HUES48 (cell line): ENCODE measurements around the gene LRRC63.
"Not testable (repeated sequence)": the region's sequence is repeated elsewhere in the genome, so short reads cannot be mapped to it uniquely, and the experiment has no call there.

ENCODE experiments used
- H3K27ac ChIP-seq: one replicate; pipeline ENCODE4 v1.7.0; 2013; ENCODE audit warnings: low read depth, low read length, inconsistent platforms
- H3K27me3 ChIP-seq: 2 replicates; pipeline ENCODE4 v1.6.1; 2013; ENCODE audit warnings: mild to moderate bottlenecking, low read length; ENCODE audit not compliant: control insufficient read depth, insufficient read depth
- H3K36me3 ChIP-seq: 2 replicates; pipeline ENCODE4 v1.6.1; 2013; ENCODE audit warnings: low read length; ENCODE audit not compliant: control insufficient read depth, insufficient read depth
- H3K4me1 ChIP-seq: 2 replicates; pipeline ENCODE4 v1.6.1; 2013; ENCODE audit warnings: mild to moderate bottlenecking, low read length; ENCODE audit not compliant: control insufficient read depth, insufficient read depth
- H3K4me3 ChIP-seq: 2 replicates; pipeline ENCODE4 v1.5.1; 2013; ENCODE audit warnings: mild to moderate bottlenecking, low read depth, low read length
- H3K9ac ChIP-seq: 2 replicates; pipeline ENCODE4 v1.6.1; 2013; ENCODE audit warnings: mild to moderate bottlenecking, low read depth, low read length, moderate library complexity
- H3K9me3 ChIP-seq: 2 replicates; pipeline ENCODE4 v1.6.1; 2013; ENCODE audit warnings: low read length; ENCODE audit not compliant: control insufficient read depth, insufficient read depth

The LRRC63 gene

GRCh38 chr13:46265292-46265691, 53.6 kb downstream of the LRRC63 start:
- Histone ChIP-seq H3K4me3 (no peak overlapping the region), H3K27ac (no peak overlapping the region), H3K9me3 (no peaks in the 10 kb centered on the region), H3K9ac (no peak overlapping the region), H3K27me3 (no peaks in the 10 kb centered on the region), H3K4me1 (no peaks in the 10 kb centered on the region), H3K36me3 (no peaks in the 10 kb centered on the region)

GRCh38 chr13:46267166-46267565, 55.4 kb downstream of the LRRC63 start:
- Histone ChIP-seq H3K4me1 (peaks cover 7% of the 10 kb centered on the region), H3K36me3 (no peaks in the 10 kb centered on the region), H3K9me3 (no peaks in the 10 kb centered on the region), H3K4me3 (no peak overlapping the region), H3K27me3 (no peaks in the 10 kb centered on the region), H3K9ac (no peak overlapping the region), H3K27ac (no peak overlapping the region)

GRCh38 chr13:46270416-46270815, 58.7 kb downstream of the LRRC63 start:
- Histone ChIP-seq H3K27me3 (no peaks in the 10 kb centered on the region), H3K4me3 (no peak overlapping the region), H3K27ac (no peak overlapping the region), H3K9ac (no peak overlapping the region), H3K36me3 (no peaks in the 10 kb centered on the region), H3K4me1 (peaks cover 7% of the 10 kb centered on the region), H3K9me3 (no peaks in the 10 kb centered on the region)

- Histone ChIP-seq H3K27ac (no peak overlapping the region), H3K36me3 (no peaks in the 10 kb centered on the region), H3K4me3 (no peak overlapping the region), H3K27me3 (no peaks in the 10 kb centered on the region), H3K4me1 (peaks cover 12% of the 10 kb centered on the region), H3K9me3 (no peaks in the 10 kb centered on the region), H3K9ac (no peak overlapping the region)
These were observed 62.5 kb downstream of the LRRC63 start for GRCh38 chr13:46274094-46274698.

GRCh38 chr13:46278474-46278873, 66.7 kb downstream of the LRRC63 start:
- H3K36me3 ChIP-seq, result no peaks in the 10 kb centered on the region
- H3K4me3 ChIP-seq, result no peak overlapping the region
- H3K4me1 ChIP-seq, result peaks cover 5% of the 10 kb centered on the region; the same call in 1 of the 2 replicates
- no peaks in the 10 kb centered on the region for H3K9me3 ChIP-seq
- no peaks in the 10 kb centered on the region for H3K27me3 ChIP-seq
- H3K27ac ChIP-seq, result peak overlapping the region; percentile 32
- H3K9ac ChIP-seq, result no peak overlapping the region

- no peak overlapping the region for H3K27ac ChIP-seq
- peaks cover 5% of the 10 kb centered on the region; the same call in 1 of the 2 replicates for H3K4me1 ChIP-seq
- no peak overlapping the region for H3K9ac ChIP-seq
- no peak overlapping the region for H3K4me3 ChIP-seq
- no peaks in the 10 kb centered on the region for H3K36me3 ChIP-seq
- H3K9me3 ChIP-seq, result no peaks in the 10 kb centered on the region
- no peaks in the 10 kb centered on the region for H3K27me3 ChIP-seq
These were observed 70.1 kb downstream of the LRRC63 start for GRCh38 chr13:46281779-46282178.

GRCh38 chr13:46283912-46284824, 72.4 kb downstream of the LRRC63 start:
- not testable (repeated sequence) for H3K27me3 ChIP-seq, H3K9ac ChIP-seq, H3K9me3 ChIP-seq, H3K4me3 ChIP-seq, H3K27ac ChIP-seq, H3K4me1 ChIP-seq, H3K36me3 ChIP-seq

GRCh38 chr13:46286972-46287371, 75.2 kb downstream of the LRRC63 start:
- no peaks in the 10 kb centered on the region for H3K27me3 ChIP-seq
- no peak overlapping the region for H3K27ac ChIP-seq
- no peaks in the 10 kb centered on the region for H3K9me3 ChIP-seq
- H3K4me1 ChIP-seq, result no peaks in the 10 kb centered on the region
- H3K9ac ChIP-seq, result no peak overlapping the region
- H3K4me3 ChIP-seq, result no peak overlapping the region
- no peaks in the 10 kb centered on the region for H3K36me3 ChIP-seq

GRCh38 chr13:46288570-46289259, 77.0 kb downstream of the LRRC63 start:
- no peaks in the 10 kb centered on the region for H3K4me1 ChIP-seq
- no peaks in the 10 kb centered on the region for H3K36me3 ChIP-seq
- no peaks in the 10 kb centered on the region for H3K27me3 ChIP-seq
- no peak overlapping the region for H3K9ac ChIP-seq
- H3K9me3 ChIP-seq, result no peaks in the 10 kb centered on the region
- H3K4me3 ChIP-seq, result no peak overlapping the region
- H3K27ac ChIP-seq, result no peak overlapping the region

- no peaks in the 10 kb centered on the region for H3K27me3 ChIP-seq
- H3K4me3 ChIP-seq, result no peak overlapping the region
- no peaks in the 10 kb centered on the region for H3K36me3 ChIP-seq
- no peaks in the 10 kb centered on the region for H3K4me1 ChIP-seq
- no peaks in the 10 kb centered on the region for H3K9me3 ChIP-seq
- H3K9ac ChIP-seq, result no peak overlapping the region
- no peak overlapping the region for H3K27ac ChIP-seq
These were observed 77.7 kb downstream of the LRRC63 start for GRCh38 chr13:46289260-46289955.
